ENCODE results near the gene CSMD2.
"Not testable (repeated sequence)": the region's sequence is repeated elsewhere in the genome, so short reads cannot be mapped to it uniquely, and the experiment has no call there.

CSMD2 gene

DNA sequence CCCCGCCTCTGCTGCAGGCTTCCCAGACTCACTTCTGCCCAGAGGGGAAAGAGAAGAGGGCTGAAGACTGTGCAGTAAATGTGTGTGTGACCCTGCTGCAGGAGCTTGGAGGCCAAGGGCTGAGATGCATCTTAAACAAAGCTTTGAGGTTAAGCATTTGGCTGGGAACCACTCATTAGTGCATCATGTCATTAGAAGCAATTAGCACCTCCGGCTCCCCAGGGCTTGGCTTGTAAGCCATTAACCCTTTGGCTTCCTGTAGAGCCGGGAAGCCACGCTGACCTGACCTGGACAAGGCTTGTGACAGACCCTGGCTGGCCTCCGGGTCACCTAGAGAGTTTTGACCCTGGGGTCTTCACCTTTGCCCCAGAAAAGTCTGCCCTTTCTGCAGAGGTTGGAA is 77.0 kb downstream of the CSMD2 start:
- Histone ChIP-seq H3K9ac (no peak overlapping the region), H4K20me1 (no peaks in the 10 kb centered on the region), H3K9me3 (peaks cover 7% of the 10 kb centered on the region; the same call in 1 of the 2 replicates), H3K4me1 (no peaks in the 10 kb centered on the region), H3K27me3 (no peaks in the 10 kb centered on the region), H3K4me2 (no peak overlapping the region), H3K27ac (no peak overlapping the region), H3K36me3 (no peaks in the 10 kb centered on the region), H3K4me3 (no peak overlapping the region)
- TF ChIP-seq Cebpa-rat (IDR thresholded peaks at IDR 0.05) = no peak

DNA sequence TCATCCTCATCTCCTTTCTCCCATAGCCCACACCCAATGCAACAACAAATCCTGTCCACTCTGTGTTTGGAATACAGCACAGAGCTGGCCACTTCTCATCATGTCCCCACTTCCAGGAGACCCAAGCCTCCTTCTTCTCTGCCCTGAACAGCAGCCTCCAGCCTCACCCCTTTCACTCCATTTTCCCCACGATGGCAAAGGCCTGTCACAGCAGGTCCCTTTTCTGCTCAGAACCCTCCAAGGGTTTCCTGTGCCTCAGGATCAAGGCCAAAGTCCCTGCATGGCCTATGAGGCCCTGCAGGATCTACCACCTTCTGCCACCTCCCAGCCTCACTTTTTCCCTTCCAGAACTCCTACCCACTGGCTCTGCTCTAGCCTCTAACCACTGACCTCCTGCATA is 78.5 kb downstream of the CSMD2 start:
- no peak overlapping the region for H3K4me3 ChIP-seq
- no peaks in the 10 kb centered on the region for H3K36me3 ChIP-seq
- no peak for TF ChIP-seq Cebpa-rat (IDR thresholded peaks at IDR 0.05)
- no peak overlapping the region for H3K27ac ChIP-seq
- H3K9me3 ChIP-seq = peaks cover 15% of the 10 kb centered on the region
- H3K4me2 ChIP-seq = no peak overlapping the region
- no peaks in the 10 kb centered on the region for H3K27me3 ChIP-seq
- no peaks in the 10 kb centered on the region for H3K4me1 ChIP-seq
- H4K20me1 ChIP-seq = no peaks in the 10 kb centered on the region
- no peak overlapping the region for H3K9ac ChIP-seq

DNA sequence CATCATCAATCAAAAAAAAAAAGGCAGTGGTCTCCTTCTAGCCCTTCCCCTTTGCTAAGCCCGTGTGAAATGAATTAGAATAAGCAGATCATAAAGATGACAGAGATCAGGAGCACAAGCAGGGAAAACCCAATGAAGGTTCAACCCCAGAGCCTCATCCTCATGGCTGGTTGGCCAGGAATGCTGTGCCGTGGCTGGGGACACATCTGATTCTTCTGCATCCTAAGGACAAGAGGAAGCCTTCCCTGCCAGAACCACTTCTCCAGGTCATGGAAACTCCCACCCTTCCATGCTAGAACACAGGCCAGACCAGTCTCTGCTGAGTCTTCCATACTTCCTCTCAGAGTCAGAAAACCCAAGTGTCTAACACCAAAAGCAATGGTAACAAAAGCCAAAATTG is 81.1 kb downstream of the CSMD2 start:
- TF ChIP-seq Cebpa-rat (IDR thresholded peaks at IDR 0.05) = no peak
- H3K9ac ChIP-seq = no peak overlapping the region
- H4K20me1 ChIP-seq = no peaks in the 10 kb centered on the region
- no peak overlapping the region for H3K4me3 ChIP-seq
- no peaks in the 10 kb centered on the region for H3K4me1 ChIP-seq
- H3K4me2 ChIP-seq = no peak overlapping the region
- no peak overlapping the region for H3K27ac ChIP-seq
- H3K36me3 ChIP-seq = no peaks in the 10 kb centered on the region
- peaks cover 21% of the 10 kb centered on the region for H3K9me3 ChIP-seq
- H3K27me3 ChIP-seq = no peaks in the 10 kb centered on the region

DNA sequence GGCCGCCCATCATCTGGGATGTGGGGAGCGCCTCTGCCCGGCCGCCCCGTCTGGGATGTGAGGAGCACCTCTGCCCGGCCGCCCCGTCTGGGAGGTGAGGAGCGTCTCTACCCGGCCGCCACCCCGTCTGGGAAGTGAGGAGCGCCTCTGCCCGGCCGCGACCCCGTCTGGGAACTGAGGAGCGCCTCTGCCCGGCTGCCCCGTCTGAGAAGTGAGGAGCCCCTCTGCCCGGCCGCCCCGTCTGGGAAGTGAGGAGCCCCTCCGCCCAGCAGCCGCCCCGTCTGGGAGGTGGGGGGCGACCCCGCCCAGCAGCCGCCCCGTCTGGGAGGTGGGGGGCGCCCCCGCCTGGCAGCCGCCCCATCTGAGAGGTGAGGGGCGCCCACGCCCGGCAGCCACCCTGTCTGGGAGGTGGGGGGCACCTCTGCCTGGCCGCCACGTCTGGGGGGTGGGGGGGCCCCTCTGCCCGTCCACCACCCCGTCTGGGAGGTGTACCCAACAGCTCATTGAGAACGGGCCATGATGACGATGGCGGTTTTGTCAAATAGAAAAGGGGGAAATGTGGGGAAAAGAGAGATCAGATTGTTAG is 82.9 kb downstream of the CSMD2 start:
- H3K27ac ChIP-seq, H3K27me3 ChIP-seq, H3K36me3 ChIP-seq, H3K9ac ChIP-seq, H4K20me1 ChIP-seq, H3K4me1 ChIP-seq, H3K4me2 ChIP-seq, H3K4me3 ChIP-seq: not testable (repeated sequence)
- peaks cover 21% of the 10 kb centered on the region for H3K9me3 ChIP-seq

DNA sequence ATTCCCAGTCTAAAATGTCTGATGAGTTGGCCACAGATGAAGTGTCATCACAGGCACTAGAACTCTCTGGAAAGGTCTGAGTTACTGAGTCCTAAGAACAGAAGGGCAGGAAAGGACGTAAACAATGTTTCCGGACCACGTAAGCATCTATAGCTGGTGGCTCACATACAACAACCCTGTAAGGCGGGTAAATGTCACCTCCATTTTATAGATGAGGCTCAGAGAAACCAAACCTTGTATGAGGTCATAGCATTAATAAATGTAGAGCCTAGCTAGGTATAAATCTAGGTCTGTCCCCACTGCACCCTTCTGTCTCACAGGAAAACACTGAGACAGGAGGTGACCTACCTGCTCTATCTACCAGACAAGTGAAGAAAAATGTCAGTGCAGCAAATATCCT is 86.6 kb downstream of the CSMD2 start:
- no peak for TF ChIP-seq Cebpa-rat (IDR thresholded peaks at IDR 0.05)
- Histone ChIP-seq H4K20me1 (no peaks in the 10 kb centered on the region), H3K4me1 (peaks cover 5% of the 10 kb centered on the region; the same call in 1 of the 2 replicates), H3K9ac (no peak overlapping the region), H3K27me3 (no peaks in the 10 kb centered on the region), H3K4me3 (no peak overlapping the region), H3K9me3 (peaks cover 14% of the 10 kb centered on the region), H3K36me3 (no peaks in the 10 kb centered on the region), H3K27ac (no peak overlapping the region), H3K4me2 (no peak overlapping the region)

DNA sequence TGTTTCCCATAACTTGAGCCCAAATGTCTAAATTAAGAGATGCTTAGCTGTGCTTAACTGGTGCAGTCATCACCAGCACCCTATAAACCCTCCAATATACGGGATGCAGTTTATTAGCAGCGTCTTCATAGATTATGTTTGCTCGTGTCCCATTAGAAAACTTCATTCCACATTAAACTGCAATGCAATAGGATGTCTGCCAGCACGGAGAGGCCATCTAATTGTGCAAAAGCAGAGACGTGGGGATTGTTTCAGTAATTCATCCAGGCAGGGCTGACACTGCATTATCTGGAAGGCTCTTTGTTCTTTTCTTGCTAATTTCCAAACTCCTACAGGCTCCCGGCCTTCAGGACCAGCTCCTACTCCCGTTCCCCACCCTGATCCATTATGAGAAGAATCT is 89.5 kb downstream of the CSMD2 start:
- TF ChIP-seq Cebpa-rat (IDR thresholded peaks at IDR 0.05) = no peak
- H3K9ac ChIP-seq = no peak overlapping the region
- H3K36me3 ChIP-seq = no peaks in the 10 kb centered on the region
- no peak overlapping the region for H3K4me2 ChIP-seq
- H3K9me3 ChIP-seq = no peaks in the 10 kb centered on the region
- no peaks in the 10 kb centered on the region for H3K27me3 ChIP-seq
- peaks cover 5% of the 10 kb centered on the region; the same call in 1 of the 2 replicates for H3K4me1 ChIP-seq
- H3K27ac ChIP-seq = no peak overlapping the region
- no peaks in the 10 kb centered on the region for H4K20me1 ChIP-seq
- H3K4me3 ChIP-seq = no peak overlapping the region

DNA sequence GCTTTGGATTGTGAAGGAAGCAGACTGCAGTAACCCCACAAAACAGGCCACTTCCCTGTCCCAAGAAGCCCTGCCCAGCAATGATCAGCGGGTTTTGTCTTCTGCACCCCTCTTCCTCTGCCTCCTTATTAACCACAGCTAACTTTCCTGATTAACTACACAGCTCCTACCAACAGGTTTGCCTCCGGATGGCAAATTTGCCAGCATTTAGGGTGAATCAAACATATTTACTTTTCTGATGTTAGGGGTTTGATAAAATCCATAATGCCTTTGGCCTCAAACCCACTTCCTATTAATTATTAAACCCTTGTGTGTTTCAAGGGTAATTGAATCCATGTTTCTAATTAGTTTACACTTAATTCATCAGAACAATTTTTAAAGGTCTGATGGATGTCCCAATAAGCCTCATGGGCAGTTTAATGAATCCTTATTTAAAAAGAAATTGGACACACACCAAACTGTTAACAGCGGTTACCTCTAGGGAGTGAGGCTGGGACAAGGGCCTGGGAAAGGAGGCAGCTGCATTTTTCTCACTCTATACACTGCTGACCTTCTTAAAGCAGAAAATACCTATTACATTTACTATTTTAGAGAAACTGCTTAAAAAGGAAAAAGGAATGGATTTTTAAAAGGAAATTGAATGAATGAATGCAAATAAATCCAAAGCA is 91.9 kb downstream of the CSMD2 start:
- no peaks in the 10 kb centered on the region for H4K20me1 ChIP-seq

DNA sequence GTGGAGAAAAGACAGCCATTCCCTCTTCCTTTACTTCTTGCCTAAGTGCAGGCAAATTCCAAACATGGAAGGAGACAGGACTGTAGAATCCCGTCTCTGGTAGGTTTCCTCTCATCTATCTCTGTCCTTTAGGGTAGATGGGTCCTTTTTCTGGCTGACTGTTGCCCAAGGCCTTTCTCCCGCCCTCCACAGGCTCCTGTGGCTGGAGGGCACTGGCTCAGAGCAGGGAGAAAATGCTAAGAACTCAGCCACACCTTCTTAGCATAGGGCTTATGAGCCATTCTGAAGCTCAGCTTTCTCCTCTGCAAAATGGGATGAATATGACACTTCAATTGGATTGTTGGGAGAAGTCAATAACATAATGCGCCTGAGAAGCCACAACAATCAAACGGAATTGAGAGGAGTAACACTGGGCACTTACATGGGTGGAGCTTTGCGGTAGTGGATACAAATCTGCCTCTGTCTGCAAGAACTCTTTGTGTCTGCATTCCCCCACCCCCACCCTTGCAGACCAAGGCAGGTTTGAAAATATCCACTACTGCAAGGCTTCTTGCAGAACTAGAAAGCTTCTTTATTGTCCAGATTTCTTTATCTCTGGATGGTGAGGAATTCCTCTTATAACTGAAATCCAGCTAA is 94.7 kb downstream of the CSMD2 start:
- H3K9ac ChIP-seq = no peak overlapping the region
- H3K4me1 ChIP-seq = no peaks in the 10 kb centered on the region
- no peaks in the 10 kb centered on the region for H3K36me3 ChIP-seq
- no peak overlapping the region for H3K4me2 ChIP-seq
- no peaks in the 10 kb centered on the region for H3K27me3 ChIP-seq
- H3K4me3 ChIP-seq = no peak overlapping the region
- H3K9me3 ChIP-seq = peaks cover 7% of the 10 kb centered on the region
- TF ChIP-seq Cebpa-rat (IDR thresholded peaks at IDR 0.05) = no peak
- no peaks in the 10 kb centered on the region for H4K20me1 ChIP-seq
- H3K27ac ChIP-seq = no peak overlapping the region

More for the DNA sequence above, 91.9 kb downstream of the CSMD2 start:
- Histone ChIP-seq H3K9me3 (peaks cover 7% of the 10 kb centered on the region), H3K4me2 (no peak overlapping the region), H3K4me3 (no peak overlapping the region), H3K9ac (no peak overlapping the region), H3K27ac (no peak overlapping the region), H3K4me1 (peaks cover 5% of the 10 kb centered on the region; the same call in 1 of the 2 replicates), H3K27me3 (no peaks in the 10 kb centered on the region), H3K36me3 (no peaks in the 10 kb centered on the region)
- no peak for TF ChIP-seq Cebpa-rat (IDR thresholded peaks at IDR 0.05)

DNA sequence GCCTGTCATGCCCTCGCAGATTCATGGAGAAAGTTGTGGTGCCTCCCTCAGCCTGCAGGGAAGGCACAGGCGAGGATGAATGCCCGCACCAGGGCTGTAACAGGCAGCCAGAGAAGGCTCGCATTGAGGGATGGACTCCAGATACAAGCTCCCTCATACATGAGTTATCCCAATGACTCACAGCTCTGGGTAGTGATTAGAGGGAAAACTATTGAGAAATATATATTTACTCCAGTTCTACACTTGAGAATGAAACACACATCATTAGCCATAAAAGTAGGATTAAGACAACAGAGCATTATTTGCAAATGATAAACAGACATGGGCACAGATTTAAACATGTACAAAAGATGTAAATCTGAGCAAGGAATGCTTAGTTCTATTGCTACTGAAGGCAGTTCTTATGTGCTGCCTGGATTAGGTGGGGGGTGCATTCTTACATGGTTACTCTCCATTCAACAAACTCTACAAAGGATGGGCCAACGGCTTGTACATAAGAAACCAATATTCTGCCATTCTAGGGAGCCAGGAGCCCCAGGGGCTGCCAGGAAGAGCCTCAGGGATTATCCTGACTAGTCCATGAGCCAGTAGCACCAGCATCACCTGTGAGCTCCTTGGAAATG is 97.9 kb downstream of the CSMD2 start:
- peaks cover 25% of the 10 kb centered on the region for H3K9me3 ChIP-seq
- no peaks in the 10 kb centered on the region for H3K4me1 ChIP-seq
- H4K20me1 ChIP-seq = no peaks in the 10 kb centered on the region
- no peaks in the 10 kb centered on the region for H3K36me3 ChIP-seq
- H3K4me2 ChIP-seq = no peak overlapping the region
- H3K27me3 ChIP-seq = no peaks in the 10 kb centered on the region
- no peak overlapping the region for H3K4me3 ChIP-seq
- no peak overlapping the region for H3K27ac ChIP-seq
- H3K9ac ChIP-seq = no peak overlapping the region
- no peak for TF ChIP-seq Cebpa-rat (IDR thresholded peaks at IDR 0.05)

DNA sequence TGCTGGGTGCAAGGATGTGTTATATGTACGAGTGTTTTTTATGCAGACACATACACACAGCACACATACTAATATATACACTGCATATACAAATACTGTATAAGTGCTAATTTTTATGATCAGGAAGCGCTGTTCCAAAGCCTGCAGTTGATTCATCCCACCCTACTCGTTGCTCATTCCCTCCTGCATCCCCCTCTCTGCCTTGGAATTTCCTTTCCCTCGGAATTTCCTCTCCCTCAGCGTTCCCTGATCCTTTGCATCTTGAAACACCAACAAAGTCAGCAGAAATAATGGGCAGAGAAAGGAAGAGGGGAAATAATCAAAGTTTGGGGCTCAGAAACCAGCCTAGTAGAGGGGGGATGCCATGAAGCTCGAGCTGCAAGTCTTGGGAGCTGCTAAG is 98.9 kb downstream of the CSMD2 start:
- TF ChIP-seq Cebpa-rat (IDR thresholded peaks at IDR 0.05) = no peak
- Histone ChIP-seq H3K4me1 (no peaks in the 10 kb centered on the region), H3K9ac (no peak overlapping the region), H3K36me3 (no peaks in the 10 kb centered on the region), H3K4me3 (no peak overlapping the region), H3K9me3 (peaks cover 25% of the 10 kb centered on the region), H3K4me2 (no peak overlapping the region), H3K27ac (no peak overlapping the region), H4K20me1 (no peaks in the 10 kb centered on the region), H3K27me3 (no peaks in the 10 kb centered on the region)
